Thyroid gland (tissue), 4 donors: ENCODE results near the gene PGAP2. TPM values are rescaled to one million over a fixed set of nuclear protein-coding genes. Genes with fewer than 3 reads are reported as not detected.

Source experiments
- DNase-seq, 2 donors: peaks; one replicate each; pipeline ENCODE4 v3.0.0-alpha.2; 2019
- H3K27ac ChIP-seq, 3 donors: fragments of 200-600 bp; sonication (generic); 1 replicate in 2 of 3; 2 replicates in 1 of 3; pipeline ENCODE4 v1.5.1; 2016 to 2019; ENCODE audit warnings: mild to moderate bottlenecking in 1 of 3, moderate library complexity in 1 of 3
- H3K27me3 ChIP-seq: fragments of 200-600 bp; sonication (generic); one replicate; pipeline ENCODE4 v1.5.1; 2019
- H3K36me3 ChIP-seq, 2 donors: fragments of 200-600 bp; sonication (generic); one replicate each; pipeline ENCODE4 v1.5.1; 2016 to 2019
- H3K4me1 ChIP-seq, 2 donors: fragments of 200-600 bp; sonication (generic); one replicate each; pipeline ENCODE4 v1.5.1; 2017 to 2019
- H3K4me3 ChIP-seq, 3 donors: fragments of 200-600 bp; sonication (generic); replicated peaks in 1 of 3; 1 replicate in 2 of 3; 2 replicates in 1 of 3; pipeline ENCODE4 v1.5.1; 2016; ENCODE audit warnings: mild to moderate bottlenecking in 1 of 3
- H3K9me3 ChIP-seq: fragments of 200-600 bp; sonication (generic); one replicate; pipeline ENCODE4 v1.5.1; 2017
- POLR2A ChIP-seq, 2 donors: fragments of 450-650 bp; IDR thresholded peaks; one replicate each; pipeline ENCODE4 v1.6.1; 2017; ENCODE audit warnings: antibody characterized with exemption in 2 of 2, mild to moderate bottlenecking in 2 of 2, moderate library complexity in 1 of 2
- whole genome bisulfite sequencing, 2 donors: methylation state at CpG; one replicate each; pipeline ENCODE4 v1.1.5; 2017; 5-methylcytosine and 5-hydroxymethylcytosine counted together
- intact Hi-C: fragments of 100-400 bp; cut with DNase I; formaldehyde crosslinking; loops from one replicate; pipeline ENCODE4 v1.15.1; 2023
- total RNA-seq, 4 donors: library from RNA; depleted of rRNA; stranded (reverse); fragments of >200 nt; gene quantifications; one replicate each; pipeline ENCODE4 v1.2.3, GENCODE V29; 2016
- TF ChIP-seq, protein P1 (sequence below), 6 experiments: fragments of 200-600 bp in 3 of 6; fragments of 450-650 bp in 3 of 6; sonication (generic) in 3 of 6; IDR thresholded peaks; one replicate each; pipeline ENCODE4 v1.5.1; 2016 to 2019; ENCODE audit warnings: antibody characterized with exemption in 6 of 6, mild to moderate bottlenecking in 2 of 6, inconsistent platforms in 1 of 6, moderate library complexity in 1 of 6

The PGAP2 gene
- total RNA-seq, 4 donors from 2014 or later = 24.6 to 36.5 (median 30.5) TPM

DNA sequence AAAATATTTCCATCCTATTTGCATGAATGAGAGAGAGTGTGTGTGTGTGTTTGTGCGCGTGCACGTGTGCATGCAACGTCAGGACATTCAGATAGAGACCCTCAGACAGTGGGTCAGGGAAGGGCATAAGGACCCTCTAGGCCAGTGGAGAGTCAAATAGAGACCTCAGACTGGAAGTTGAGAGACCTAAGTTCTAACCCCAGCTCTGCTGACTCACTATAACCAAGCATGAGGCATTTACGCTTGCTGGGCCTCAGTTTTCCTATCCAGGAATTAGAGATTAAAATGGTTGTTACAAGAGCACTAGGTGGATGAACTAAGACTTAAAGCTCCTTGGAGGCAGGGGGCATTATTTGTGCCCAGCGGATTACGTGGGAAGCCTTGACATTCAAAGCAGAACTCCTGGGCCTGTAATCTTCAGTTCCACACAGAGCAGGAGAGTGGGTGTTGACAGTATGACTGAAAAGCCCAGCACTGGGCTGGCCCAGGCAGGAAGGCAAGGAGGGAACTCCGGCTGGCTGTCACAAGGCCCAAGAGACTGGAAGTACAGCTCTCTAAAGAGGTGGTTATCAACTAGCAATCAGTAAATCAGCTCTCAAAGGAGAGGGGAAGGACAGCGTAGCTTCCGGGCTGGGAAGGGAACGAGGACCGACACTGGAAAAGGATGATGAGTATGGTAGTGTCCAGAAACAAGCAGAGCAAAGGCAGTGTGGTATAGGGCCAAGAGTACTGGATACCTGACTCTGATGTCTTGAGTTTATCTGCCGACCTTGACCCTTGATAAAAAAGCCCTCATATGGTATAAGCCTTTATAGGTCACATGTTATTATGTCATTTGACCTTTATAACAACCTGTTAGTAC is 23.2 kb downstream of the PGAP2 start:
- Histone ChIP-seq H3K9me3 (no peaks in the 10 kb centered on the region), H3K27me3 (no peaks in the 10 kb centered on the region), H3K4me3 (no peak overlapping the region), H3K27ac (no peak overlapping the region), H3K4me1 (peaks cover 0 to 27% of the 10 kb centered on the region in 2 donors), H3K36me3 (peaks cover 12 to 13% of the 10 kb centered on the region in 2 donors)
- intact Hi-C loops = no loop called here
- 69 to 80% methylated on average over 13 of the region's 13 CpGs for WGBS, 2 donors
- DNase-seq = no peak
- TF ChIP-seq POLR2A (IDR thresholded peaks at IDR 0.05) = no peak
- TF ChIP-seq, protein P1, sequence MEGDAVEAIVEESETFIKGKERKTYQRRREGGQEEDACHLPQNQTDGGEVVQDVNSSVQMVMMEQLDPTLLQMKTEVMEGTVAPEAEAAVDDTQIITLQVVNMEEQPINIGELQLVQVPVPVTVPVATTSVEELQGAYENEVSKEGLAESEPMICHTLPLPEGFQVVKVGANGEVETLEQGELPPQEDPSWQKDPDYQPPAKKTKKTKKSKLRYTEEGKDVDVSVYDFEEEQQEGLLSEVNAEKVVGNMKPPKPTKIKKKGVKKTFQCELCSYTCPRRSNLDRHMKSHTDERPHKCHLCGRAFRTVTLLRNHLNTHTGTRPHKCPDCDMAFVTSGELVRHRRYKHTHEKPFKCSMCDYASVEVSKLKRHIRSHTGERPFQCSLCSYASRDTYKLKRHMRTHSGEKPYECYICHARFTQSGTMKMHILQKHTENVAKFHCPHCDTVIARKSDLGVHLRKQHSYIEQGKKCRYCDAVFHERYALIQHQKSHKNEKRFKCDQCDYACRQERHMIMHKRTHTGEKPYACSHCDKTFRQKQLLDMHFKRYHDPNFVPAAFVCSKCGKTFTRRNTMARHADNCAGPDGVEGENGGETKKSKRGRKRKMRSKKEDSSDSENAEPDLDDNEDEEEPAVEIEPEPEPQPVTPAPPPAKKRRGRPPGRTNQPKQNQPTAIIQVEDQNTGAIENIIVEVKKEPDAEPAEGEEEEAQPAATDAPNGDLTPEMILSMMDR (IDR thresholded peaks at IDR 0.05) = no peak

DNA sequence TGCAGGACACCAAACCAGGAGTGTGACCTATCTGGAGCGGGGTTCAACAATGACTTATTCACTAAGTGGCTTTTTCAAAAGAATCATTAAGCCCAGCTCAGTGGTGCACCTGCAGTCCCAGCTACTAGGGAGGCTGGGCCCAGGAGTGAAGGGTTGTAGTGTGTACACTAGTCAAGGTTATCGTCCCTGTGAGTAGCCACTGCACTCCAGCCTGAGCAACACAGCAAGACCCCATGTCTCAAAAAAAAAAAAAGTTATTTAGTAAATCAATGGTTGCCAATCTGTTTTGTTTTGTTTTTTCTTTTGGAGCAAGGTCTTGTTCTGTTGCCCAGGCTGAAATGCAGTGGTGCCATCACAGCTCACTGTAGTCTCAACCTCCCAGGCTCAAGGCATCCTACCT is 24.5 kb downstream of the PGAP2 start:
- Histone ChIP-seq H3K4me1 (peaks cover 0 to 33% of the 10 kb centered on the region in 2 donors), H3K4me3 (no peak overlapping the region)
- intact Hi-C loops = no loop called here

DNA sequence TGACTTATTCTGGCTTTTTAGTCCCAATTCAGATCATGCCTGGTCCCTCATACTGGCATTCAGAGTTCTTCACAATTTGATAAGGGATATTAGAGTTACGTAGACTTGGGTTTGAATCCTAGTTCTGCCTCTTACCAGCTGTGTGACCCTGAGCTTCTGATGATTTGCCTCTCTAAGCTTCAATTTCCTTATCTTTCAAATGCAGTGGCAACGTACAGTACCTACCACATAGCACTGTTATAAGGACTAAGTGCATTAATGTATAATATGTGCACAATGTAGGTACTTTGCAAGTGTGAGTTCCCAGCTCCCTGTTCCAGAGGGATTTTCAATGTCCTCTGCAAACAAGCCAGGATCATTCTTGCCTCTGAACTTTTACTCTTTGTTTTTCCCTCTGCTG is 25.1 kb downstream of the PGAP2 start:
- no peak for DNase-seq
- Histone ChIP-seq H3K9me3 (no peaks in the 10 kb centered on the region), H3K27ac (no peak overlapping the region), H3K27me3 (no peaks in the 10 kb centered on the region), H3K4me3 (no peak overlapping the region), H3K4me1 (peaks cover 0 to 38% of the 10 kb centered on the region in 2 donors), H3K36me3 (no peaks in the 10 kb centered on the region)
- intact Hi-C loops = no loop called here
- TF ChIP-seq POLR2A (IDR thresholded peaks at IDR 0.05) = no peak
- TF ChIP-seq, protein P1 (IDR thresholded peaks at IDR 0.05) = no peak
- WGBS, 2 donors = 96% methylated on average over 2 of the region's 2 CpGs

More for the DNA sequence above, 24.5 kb downstream of the PGAP2 start:
- no peak for DNase-seq
- H3K27ac ChIP-seq = no peak overlapping the region
- WGBS, 2 donors = 95 to 100% methylated on average over 2 of the region's 2 CpGs
- peaks cover under 1% of the 10 kb centered on the region in 2 donors for H3K36me3 ChIP-seq
- no peak for TF ChIP-seq POLR2A (IDR thresholded peaks at IDR 0.05)
- TF ChIP-seq, protein P1 (IDR thresholded peaks at IDR 0.05) = no peak
- H3K27me3 ChIP-seq = no peaks in the 10 kb centered on the region
- no peaks in the 10 kb centered on the region for H3K9me3 ChIP-seq

DNA sequence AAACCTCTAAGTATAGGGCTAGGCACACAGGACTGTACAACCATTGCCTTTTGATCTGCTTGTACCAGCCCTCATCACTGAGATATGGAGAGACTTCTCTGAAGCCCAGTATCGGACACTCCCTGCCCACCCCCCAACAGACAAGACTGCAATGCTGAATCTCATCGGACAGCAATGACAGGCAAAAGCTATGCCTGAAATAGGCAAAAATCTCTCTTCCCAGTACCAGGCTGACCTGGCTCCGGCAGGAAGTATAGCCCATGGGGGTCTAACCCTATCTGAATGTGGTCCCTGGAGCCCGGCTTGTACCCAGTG is 25.9 kb downstream of the PGAP2 start:
- DNase-seq = no peak
- 78 to 79% methylated on average over 4 of the region's 4 CpGs for WGBS, 2 donors
- Histone ChIP-seq H3K4me1 (peaks cover 0 to 38% of the 10 kb centered on the region in 2 donors), H3K4me3 (no peak overlapping the region), H3K36me3 (no peaks in the 10 kb centered on the region), H3K9me3 (no peaks in the 10 kb centered on the region), H3K27ac (no peak overlapping the region), H3K27me3 (no peaks in the 10 kb centered on the region)
- intact Hi-C loops = no loop called here
- no peak for TF ChIP-seq POLR2A (IDR thresholded peaks at IDR 0.05)
- TF ChIP-seq, protein P1 (IDR thresholded peaks at IDR 0.05) = no peak

DNA sequence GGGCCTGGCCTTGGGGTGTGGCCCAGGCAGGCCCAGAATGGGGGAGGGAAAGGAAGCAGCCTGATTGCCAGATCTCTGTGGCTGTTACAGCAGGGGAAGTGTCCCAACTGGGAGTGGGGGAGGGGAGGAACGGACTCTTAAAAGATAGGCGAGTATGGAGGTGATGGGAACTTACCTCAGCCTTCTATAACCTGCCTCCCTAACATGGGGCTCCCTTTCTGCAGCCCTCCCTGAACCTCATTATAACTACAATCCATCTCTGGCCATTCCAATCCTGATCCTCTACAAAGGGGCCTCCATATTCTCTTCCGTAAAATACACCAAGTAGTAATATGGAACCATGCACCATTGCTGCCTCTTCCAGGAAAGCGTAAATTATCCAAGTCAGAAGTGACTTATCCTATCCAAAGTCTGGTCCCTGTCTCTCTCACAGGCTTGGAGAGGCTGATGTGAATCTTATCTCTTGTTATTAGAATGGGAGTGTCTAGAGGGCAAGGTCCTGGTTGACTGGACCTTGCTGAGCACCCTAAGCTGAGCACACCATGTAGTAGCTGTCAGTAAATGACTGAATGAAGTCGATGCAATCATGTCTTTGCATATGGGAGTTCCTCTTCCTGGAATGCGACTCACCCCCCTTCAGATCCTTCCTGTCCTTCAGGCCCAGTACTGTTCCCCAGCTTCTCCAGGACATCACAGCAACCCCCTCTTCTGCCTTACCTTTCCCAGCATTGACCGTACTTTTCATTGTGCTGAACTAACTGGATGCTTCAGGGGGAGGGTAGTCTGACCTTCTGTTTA is 26.5 kb downstream of the PGAP2 start:
- Histone ChIP-seq H3K4me1 (peaks cover 0 to 38% of the 10 kb centered on the region in 2 donors), H3K9me3 (no peaks in the 10 kb centered on the region), H3K4me3 (no peak overlapping the region), H3K27me3 (no peaks in the 10 kb centered on the region), H3K27ac (no peak overlapping the region), H3K36me3 (no peaks in the 10 kb centered on the region)
- intact Hi-C loops = no loop called here
- DNase-seq = no peak
- WGBS, 2 donors = 77 to 84% methylated on average over 7 of the region's 7 CpGs
- TF ChIP-seq, protein P1 (IDR thresholded peaks at IDR 0.05) = no peak
- no peak for TF ChIP-seq POLR2A (IDR thresholded peaks at IDR 0.05)
